Left forelimb (tissue), 1 donor: ENCODE results near the gene USH1G.
A peak's percentile ranks its signal among the peaks of the same experiment; 100 is the strongest.
"Not testable (repeated sequence)": the region's sequence is repeated elsewhere in the genome, so short reads cannot be mapped to it uniquely, and the experiment has no call there.

Source experiments
- DNase-seq: peaks from one replicate; pipeline ENCODE4 v3.0.0-alpha.2; 2018; ENCODE audit warnings: low spot score

The USH1G gene

GRCh38 chr17:74922694-74923537 lies at the start of gene USH1G:
Gene USH1G (minus strand): TSS chr17:74923255. CDS start chr17:74923073, 182 bp downstream.
- no peak for DNase-seq

GRCh38 chr17:74972107-74972972 lies 49.3 kb upstream of the USH1G start, which contains the start of gene HID1:
Gene HID1 (minus strand): TSS chr17:74972759. CDS start chr17:74972656, 103 bp downstream.
- no peak for DNase-seq

DNA sequence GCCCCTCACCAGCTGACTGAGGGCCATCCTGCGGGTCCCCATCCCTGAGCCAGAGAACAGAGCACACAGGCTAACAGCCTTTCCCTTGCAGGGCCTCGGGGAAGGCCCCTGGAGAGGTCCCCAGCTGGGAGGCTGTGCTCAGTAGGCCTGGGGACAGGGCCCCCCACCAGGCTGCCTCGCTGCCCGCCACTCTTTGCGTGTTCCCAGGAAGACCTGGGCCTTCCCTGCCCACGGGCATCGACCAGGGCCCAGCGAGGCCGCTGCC lies 48.7 kb upstream of the USH1G start:
- no peak for DNase-seq

- DNase-seq: no peak
Observed at GRCh38 chr17:74971069-74971841, 48.2 kb upstream of the USH1G start.

DNA sequence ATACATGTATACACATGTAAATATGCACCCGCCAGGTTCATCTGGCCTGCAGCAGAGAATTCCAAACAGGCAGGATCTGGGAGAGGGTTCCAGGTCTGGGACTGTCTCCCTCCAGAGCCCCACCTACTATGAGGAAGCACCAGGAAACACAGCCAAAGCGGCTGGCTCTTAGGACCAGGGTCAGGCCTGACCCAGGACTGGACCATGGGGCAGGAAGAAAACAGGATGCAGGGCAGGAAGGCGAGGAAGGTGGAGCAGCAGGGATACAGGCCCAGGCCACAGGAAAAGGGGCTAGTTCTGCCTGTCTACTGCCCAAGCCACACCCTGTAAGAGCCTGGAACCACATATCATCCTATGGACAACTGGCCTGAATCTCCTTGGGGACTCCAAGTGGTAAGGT lies 47.3 kb upstream of the USH1G start:
- DNase-seq: no peak

DNA sequence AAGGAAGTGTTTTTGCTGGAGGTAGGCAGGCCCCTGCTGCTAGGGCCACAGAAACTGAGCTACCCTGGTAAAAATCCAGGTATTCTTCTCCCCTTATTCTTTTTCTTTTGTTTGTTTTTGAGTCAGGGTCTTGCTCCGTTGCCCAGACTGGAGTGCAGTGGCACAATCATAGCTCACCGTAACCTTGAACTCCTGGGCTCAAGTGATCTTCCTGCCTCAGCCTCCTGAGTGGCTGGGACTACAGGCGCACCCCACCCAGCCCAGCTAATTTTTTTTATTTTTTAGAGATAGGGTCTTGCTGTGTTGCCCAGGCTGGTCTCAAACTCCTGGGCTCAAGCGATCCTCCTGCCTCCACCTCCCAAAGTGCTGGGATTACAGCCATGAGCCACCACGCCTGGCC lies 46.4 kb upstream of the USH1G start:
- DNase-seq: not testable (repeated sequence)

GRCh38 chr17:74968361-74968780 lies 45.3 kb upstream of the USH1G start:
- no peak for DNase-seq

DNA sequence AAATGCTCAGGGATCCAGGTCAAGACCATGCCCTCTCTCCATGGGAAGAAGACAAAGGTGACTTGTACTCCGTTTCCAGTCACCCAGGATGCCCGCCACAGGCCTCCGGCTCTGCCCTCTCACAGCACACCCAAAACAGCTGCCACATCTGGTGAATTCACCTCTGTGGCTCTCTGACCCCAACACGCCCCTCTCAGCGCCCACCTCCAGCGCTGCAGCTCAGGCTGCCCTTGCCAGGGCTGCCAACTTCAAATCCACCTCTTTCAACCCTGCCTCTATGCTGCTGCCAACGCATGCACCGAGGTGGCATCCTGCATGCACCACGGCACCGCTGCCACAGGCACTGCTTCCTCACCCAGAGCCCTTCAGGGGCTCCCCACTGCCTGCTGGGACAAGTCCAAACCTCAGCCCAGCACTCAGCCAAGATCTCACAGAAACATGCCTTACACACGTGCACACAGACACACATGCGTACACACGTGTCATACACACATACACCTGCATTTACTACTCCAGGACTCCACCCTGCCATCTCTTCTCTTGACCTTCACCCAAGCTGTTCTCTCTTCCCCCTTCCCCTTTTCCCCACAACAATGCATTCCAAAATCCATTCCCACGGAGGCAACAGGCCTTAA lies 42.0 kb upstream of the USH1G start:
- no peak for DNase-seq

DNA sequence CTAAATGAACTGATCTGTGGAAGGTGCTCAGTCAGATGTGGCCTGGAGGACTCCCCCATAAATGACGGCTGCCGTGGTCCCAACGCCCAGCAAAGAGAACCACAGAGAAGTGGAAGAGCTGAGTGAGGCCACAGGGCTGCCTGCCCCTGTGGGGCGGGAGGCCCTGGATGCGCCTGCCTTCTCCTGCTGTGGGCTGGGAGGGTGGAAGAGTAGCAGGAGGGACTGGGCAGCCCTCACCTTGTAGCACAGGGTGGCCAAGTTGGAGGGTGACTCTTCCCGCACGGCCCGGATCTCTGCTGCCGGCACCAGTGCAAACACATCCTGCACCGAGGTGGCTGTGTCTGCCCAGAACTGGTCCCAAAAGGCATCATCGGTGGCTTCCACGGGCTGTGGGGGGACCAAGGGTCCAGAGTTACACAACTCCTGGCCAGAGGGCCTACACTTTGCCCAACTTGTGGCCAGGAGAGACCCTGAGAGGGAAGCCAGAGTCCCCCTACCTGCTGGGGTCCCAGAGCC lies 41.2 kb upstream of the USH1G start:
- DNase-seq: no peak

GRCh38 chr17:74963656-74964055 lies 40.6 kb upstream of the USH1G start:
- no peak for DNase-seq

GRCh38 chr17:74962622-74963394 lies 39.8 kb upstream of the USH1G start:
- no peak for DNase-seq

- DNase-seq: peak; percentile 89
Observed at GRCh38 chr17:74961657-74962350, 38.7 kb upstream of the USH1G start.

GRCh38 chr17:74960570-74961342 lies 37.7 kb upstream of the USH1G start:
- DNase-seq: no peak

DNA sequence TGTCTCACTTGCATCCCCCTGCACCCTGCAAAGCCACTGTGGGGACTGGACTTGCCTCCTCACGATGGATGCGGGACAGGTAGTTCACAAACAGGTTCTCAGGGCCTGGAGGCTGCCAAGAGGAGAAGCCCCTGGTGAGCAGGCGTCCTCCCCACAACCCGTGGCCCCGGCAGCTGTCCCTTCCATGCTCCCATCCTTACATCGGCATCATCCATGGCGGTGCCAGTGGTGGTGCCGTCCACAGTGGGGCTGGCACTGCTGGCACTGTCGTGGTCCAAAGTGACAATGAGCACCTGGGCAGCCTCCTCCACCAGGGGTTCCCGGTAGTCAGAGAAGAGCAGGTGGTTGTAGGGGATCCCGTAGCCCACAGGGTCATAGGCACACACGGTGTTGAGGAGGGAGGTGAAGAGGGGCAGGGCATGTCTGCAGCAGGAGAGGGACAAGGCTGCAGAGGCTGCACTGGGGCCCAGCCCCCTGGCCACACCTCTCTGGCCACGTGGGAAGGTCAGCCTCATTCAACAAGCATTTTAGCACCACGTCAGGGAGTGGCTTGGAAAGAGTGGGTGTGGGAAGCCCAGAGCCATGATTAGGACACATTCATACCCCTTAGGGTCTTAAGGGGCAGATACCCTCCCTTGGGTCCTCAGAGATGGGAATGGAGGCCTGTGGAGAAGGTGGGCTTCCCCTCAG lies 36.9 kb upstream of the USH1G start:
- DNase-seq: no peak

- peak; percentile 82 for DNase-seq
Observed at GRCh38 chr17:74957935-74958740, 35.1 kb upstream of the USH1G start.

DNA sequence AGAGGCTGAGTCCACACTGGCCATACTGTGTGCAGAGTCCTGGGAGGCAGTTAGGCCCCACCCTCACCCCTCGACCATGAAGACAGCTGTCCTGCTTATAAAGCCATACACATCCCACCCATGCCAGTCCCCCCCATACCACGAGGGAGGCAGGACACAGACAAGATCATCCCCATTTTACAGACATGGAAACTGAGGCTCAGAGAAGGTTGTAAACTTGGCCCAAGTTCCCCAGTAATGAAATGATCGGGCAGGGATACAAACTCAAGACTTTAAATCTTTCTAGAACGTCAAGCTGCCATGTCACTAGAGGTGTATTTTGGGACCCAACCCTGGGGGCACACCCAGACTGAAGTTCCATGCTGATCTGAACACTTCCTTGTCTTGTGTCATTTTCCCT lies 33.0 kb upstream of the USH1G start:
- no peak for DNase-seq

- no peak for DNase-seq
Observed at GRCh38 chr17:74954665-74955421, 31.8 kb upstream of the USH1G start.
